ENCODE data around the gene BTNL8. TPM values are rescaled to one million over a fixed set of nuclear protein-coding genes. Genes with fewer than 3 reads are reported as not detected.
A peak's percentile ranks its signal among the peaks of the same experiment; 100 is the strongest.

The BTNL8 gene
- total and polyA plus RNA-seq, 12 donors: 0.09 to 0.28 (median 0.18) TPM; not detected in 9

DNA sequence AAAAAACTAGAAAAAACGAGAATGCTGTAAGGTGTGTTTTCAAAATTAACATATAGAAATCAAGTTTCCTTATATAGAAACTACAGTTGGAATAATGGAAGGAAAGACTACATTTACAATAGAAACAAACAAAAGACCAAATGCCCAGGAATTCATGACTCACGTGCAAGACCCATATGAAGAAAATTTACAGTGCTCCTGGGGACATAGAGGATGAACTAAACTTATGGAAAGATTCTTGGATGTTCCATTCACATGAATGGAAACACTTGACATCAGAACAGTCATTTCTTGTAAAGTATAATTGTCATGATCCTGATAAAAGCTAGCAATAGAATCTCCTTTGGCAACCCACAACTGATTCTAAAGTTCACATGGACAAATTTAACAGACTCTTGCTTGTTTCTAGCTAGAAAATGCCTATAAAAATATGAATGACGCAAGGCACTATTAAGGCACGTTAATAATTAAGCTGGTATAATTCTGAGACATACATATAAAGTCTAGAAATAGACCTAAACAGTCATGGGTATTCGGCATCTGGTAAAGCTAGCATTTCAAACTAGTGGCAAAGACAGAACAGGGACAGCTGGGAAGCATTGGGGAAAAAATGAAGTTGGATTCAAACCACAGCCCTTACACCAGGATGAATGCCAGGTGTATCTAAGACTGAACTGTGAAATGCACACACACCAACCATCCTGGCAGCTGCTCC, 32.8 kb upstream of the BTNL8 start:
- WGBS, 2 donors: 75 to 77% methylated on average over 5 of the region's 5 CpGs
- H3K27ac ChIP-seq: no peak overlapping the region
- DNase-seq (no peak), ATAC-seq (no peak)
- TF ChIP-seq, protein P1, sequence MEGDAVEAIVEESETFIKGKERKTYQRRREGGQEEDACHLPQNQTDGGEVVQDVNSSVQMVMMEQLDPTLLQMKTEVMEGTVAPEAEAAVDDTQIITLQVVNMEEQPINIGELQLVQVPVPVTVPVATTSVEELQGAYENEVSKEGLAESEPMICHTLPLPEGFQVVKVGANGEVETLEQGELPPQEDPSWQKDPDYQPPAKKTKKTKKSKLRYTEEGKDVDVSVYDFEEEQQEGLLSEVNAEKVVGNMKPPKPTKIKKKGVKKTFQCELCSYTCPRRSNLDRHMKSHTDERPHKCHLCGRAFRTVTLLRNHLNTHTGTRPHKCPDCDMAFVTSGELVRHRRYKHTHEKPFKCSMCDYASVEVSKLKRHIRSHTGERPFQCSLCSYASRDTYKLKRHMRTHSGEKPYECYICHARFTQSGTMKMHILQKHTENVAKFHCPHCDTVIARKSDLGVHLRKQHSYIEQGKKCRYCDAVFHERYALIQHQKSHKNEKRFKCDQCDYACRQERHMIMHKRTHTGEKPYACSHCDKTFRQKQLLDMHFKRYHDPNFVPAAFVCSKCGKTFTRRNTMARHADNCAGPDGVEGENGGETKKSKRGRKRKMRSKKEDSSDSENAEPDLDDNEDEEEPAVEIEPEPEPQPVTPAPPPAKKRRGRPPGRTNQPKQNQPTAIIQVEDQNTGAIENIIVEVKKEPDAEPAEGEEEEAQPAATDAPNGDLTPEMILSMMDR (IDR thresholded peaks at IDR 0.05): no peak
- peaks cover 0 to 11% (median 0%) of the 10 kb centered on the region in 7 donors for H3K27me3 ChIP-seq
- peaks cover 0 to 17% (median 4%) of the 10 kb centered on the region in 9 donors for H3K4me1 ChIP-seq
- H3K9me3 ChIP-seq: no peaks in the 10 kb centered on the region
- H3K4me3 ChIP-seq: no peak overlapping the region
- intact Hi-C loops (cut with DNase I): loop anchor here in 8 of 10 donors (5.0 to 10.0 kb wide), 8 partner anchors 64 to 299 kb away; partner anchors contain the start of genes BTNL9 (in 2 of the 8) and MGAT1 (in 1 of the 8)
- H3K36me3 ChIP-seq: no peaks in the 10 kb centered on the region

DNA sequence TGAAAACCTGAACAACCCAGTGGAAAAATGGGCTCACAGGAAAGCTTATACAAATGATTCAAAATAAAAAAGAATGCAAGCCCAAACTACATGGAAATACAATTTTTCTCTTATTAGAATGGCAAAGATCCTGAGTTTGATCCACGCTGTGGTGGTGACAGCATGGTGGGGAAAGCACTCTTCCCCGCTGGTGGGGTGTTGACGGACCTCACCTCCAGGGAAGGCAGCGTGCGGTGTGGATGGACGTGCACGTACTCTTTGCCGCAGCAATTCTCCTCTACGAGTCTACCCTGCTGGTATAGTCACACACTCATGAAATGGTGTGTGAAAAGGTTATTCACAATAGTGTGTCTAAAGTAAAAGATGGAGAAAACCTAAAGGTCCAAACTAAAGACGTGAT, 32.0 kb upstream of the BTNL8 start:
- H3K27ac ChIP-seq: no peak overlapping the region
- TF ChIP-seq, protein P1 (IDR thresholded peaks at IDR 0.05): no peak
- intact Hi-C loops (cut with DNase I): loop anchor here in 8 of 10 donors (5.0 to 10.0 kb wide), 8 partner anchors 65 to 298 kb away; partner anchors contain the start of genes BTNL9 (in 2 of the 8) and MGAT1 (in 1 of the 8)
- peaks cover 0 to 11% (median 0%) of the 10 kb centered on the region in 7 donors for H3K27me3 ChIP-seq
- no peaks in the 10 kb centered on the region for H3K9me3 ChIP-seq
- ATAC-seq (no peak), DNase-seq (no peak)
- H3K36me3 ChIP-seq: no peaks in the 10 kb centered on the region
- peaks cover 0 to 12% (median 4%) of the 10 kb centered on the region in 9 donors for H3K4me1 ChIP-seq
- H3K4me3 ChIP-seq: no peak overlapping the region
- WGBS, 2 donors: 72 to 78% methylated on average over 10 of the region's 10 CpGs

DNA sequence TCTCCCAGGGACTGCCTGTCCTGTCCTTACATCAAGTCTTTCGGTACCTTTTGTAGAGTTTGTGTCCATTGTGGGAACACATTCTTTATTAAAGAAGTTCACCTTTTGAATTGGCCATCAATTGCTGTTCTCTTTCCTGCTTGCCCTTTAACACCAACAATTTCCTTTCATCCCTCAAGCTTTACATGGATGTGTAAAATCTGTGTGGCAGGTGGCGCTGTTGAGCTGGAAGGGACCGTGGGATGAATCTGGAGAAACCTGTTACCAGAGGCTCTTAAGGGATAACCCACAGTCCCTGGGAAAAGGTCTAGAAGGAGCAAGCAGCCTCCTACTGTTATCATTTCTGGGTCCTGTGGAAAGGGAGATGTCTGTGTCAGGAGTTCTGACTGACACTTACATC, 30.0 kb upstream of the BTNL8 start:
- DNase-seq (peak; percentile 78 to 84), ATAC-seq (peak in 7 of 8 donors; percentile 55 to 90 (median 80))
- TF ChIP-seq, protein P1 (IDR thresholded peaks at IDR 0.05): peak; percentile 57 to 81 (median 77)
- Histone ChIP-seq H3K4me3 (no peak overlapping the region), H3K27me3 (peaks cover 0 to 11% (median 0%) of the 10 kb centered on the region in 7 donors), H3K27ac (no peak overlapping the region), H3K4me1 (peaks cover 0 to 14% (median 4%) of the 10 kb centered on the region in 9 donors), H3K9me3 (no peaks in the 10 kb centered on the region), H3K36me3 (no peaks in the 10 kb centered on the region)
- WGBS, 2 donors: 1% methylated on average over 3 of the region's 3 CpGs
- intact Hi-C loops (cut with DNase I): loop anchor here in 8 of 10 donors (2.0 to 10.0 kb wide), 9 partner anchors 67 to 296 kb away; partner anchors contain the start of genes BTNL9 (in 2 of the 8) and MGAT1 (in 1 of the 8)

DNA sequence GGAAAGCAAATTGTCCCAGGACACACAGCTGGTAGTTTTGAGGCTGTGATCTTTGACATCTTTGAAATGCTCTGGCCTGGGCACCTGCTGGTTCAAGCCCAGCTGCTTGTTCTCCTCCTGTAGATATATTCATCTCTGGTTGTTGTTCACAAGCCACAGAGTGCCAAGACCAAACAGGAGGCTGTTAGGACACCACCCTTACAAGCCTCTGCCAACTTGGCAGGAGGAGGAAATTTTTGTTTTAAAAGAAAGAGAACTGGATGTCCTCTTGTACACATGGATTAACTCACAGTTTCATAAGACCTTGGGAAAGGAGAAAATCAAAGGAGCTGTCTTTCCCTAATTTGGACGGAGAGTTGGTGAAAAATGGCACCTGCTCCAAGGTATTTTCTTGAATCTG, 29.4 kb upstream of the BTNL8 start:
- no peak overlapping the region for H3K4me3 ChIP-seq
- TF ChIP-seq, protein P1 (IDR thresholded peaks at IDR 0.05): no peak
- H3K36me3 ChIP-seq: no peaks in the 10 kb centered on the region
- DNase-seq: no peak
- peak overlapping the region in 1 of 10 donors; percentile 13 for H3K27ac ChIP-seq
- H3K4me1 ChIP-seq: peaks cover 0 to 19% (median 4%) of the 10 kb centered on the region in 9 donors
- no peaks in the 10 kb centered on the region for H3K9me3 ChIP-seq
- H3K27me3 ChIP-seq: peaks cover 0 to 11% (median 0%) of the 10 kb centered on the region in 7 donors
- 70 to 81% methylated on average over 1 of the region's 1 CpG for WGBS, 2 donors
- ATAC-seq: peak in 1 of 8 donors; percentile 46
- intact Hi-C loops (cut with DNase I): loop anchor here in 8 of 10 donors (2.0 to 10.0 kb wide), 9 partner anchors 67 to 295 kb away; partner anchors contain the start of genes BTNL9 (in 2 of the 8) and MGAT1 (in 1 of the 8)
